SK-N-MC (cell line): ENCODE measurements around the gene WARS2.
A peak's percentile ranks its signal among the peaks of the same experiment; 100 is the strongest.

ENCODE experiments used
- DNase-seq: peaks from one replicate; pipeline ENCODE4 v3.0.0-alpha.2; 2011; ENCODE audit warnings: low read depth, low spot score
- H3K27ac ChIP-seq: fragments of 200-600 bp; sonication (generic); 2 replicates; pipeline ENCODE4 v1.5.1; 2016; ENCODE audit warnings: mixed run types
- H3K36me3 ChIP-seq: fragments of 200-600 bp; sonication (generic); 2 replicates; pipeline ENCODE4 v1.6.1; 2017; ENCODE audit warnings: antibody characterized with exemption, low read length, mixed read lengths; ENCODE audit not compliant: insufficient read depth
- H3K4me3 ChIP-seq: fragments of 200-600 bp; sonication (generic); 2 replicates; pipeline ENCODE4 v1.5.1; 2016
- H3K9ac ChIP-seq: fragments of 200-600 bp; sonication (generic); 2 replicates; pipeline ENCODE4 v1.8.0; 2017; ENCODE audit warnings: mixed run types, mixed read lengths; ENCODE audit not compliant: insufficient read length
- H3K9me3 ChIP-seq: fragments of 200-600 bp; sonication (generic); 2 replicates; pipeline ENCODE4 v1.6.1; 2017; ENCODE audit warnings: low read depth, mild to moderate bottlenecking, antibody characterized with exemption, low read length, moderate library complexity, mixed read lengths
- EZH2 ChIP-seq: fragments of 200-600 bp; sonication (generic); IDR thresholded peaks from one replicate; pipeline ENCODE4 v1.6.1; 2017; ENCODE audit warnings: antibody characterized with exemption
- FOXP2 ChIP-seq: optimal IDR thresholded peaks from 2 replicates; pipeline ENCODE3; 2011; ENCODE audit warnings: mild to moderate bottlenecking, moderate library complexity; ENCODE audit not compliant: insufficient read depth; ENCODE audit errors: extremely low read length, control extremely low read depth
- POLR2AphosphoS5 ChIP-seq: IDR thresholded peaks from 2 replicates; pipeline ENCODE4 v1.6.1; 2012; ENCODE audit warnings: mild to moderate bottlenecking, low read depth, low read length, borderline replicate concordance

The WARS2 gene

DNA sequence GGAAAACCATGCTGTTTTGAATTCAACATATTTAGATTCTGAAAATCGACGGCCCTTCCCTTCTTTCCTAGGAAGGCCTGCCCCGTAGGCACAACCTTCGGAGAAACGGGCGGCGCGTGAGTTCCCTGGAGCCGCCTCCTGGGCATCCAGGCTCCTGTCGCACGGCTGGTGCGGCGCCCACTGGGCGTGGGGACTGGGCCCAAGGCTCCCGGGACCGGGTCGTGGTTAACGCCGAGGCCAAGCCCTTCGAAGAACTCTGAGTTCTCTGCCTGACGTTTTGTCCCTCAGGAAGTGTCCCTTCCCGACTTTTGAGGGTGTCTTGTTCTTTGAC lies 133.1 kb downstream of the WARS2 start:
- Histone ChIP-seq H3K27ac (no peak overlapping the region), H3K9ac (no peak overlapping the region), H3K36me3 (no peaks in the 10 kb centered on the region), H3K9me3 (no peaks in the 10 kb centered on the region), H3K4me3 (no peak overlapping the region)
- no peak for DNase-seq
- TF ChIP-seq EZH2 (no peak), FOXP2 (no peak), POLR2AphosphoS5 (no peak)

DNA sequence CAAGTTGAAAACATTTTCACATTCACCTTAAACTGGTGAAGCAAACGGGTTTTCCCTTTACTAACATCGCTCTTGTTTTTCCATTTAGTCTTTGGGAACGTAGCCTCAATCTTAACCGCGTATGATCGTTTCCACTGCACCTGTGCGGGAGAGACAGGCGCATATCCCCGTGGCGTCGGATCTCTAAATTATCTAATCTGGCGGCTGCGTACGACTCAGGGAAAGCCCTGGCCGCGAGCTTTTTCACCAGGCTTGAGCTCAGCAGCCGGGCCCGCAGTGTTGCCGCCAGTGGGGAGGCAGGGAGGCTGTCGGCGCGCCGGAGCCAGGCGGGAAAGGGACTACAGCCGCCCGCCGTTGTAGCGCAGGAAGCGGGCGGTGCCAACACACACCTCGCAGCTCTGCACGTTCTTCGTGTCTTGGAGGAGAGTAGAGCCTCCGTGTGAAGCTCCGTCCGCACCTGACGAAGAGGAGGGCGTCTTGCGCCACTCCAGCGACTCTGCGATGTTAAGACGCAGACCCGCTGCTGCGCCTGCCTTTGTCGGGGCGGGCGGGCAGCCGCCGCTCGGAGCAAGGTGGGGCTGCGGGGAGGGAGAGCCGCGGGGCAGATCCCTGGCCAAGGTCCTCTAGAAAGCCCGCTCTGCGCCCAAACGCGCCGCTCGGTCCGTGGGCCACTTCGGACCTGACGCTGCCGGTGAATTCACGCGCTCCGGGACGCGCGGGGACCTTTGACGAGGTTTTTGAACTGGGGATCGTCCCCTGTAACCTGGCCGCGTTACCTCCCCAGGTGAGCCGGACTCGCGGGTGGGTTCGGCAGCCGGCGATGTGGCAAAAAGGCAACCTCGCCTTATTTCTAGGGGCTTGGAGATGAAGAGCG lies 133.8 kb downstream of the WARS2 start:
- H3K4me3 ChIP-seq: peak overlapping the region; percentile 56; the same call in 1 of the 2 replicates
- TF ChIP-seq FOXP2 (no peak), POLR2AphosphoS5 (no peak), EZH2 (peak; percentile 94)
- DNase-seq: no peak
- H3K27ac ChIP-seq: no peak overlapping the region
- H3K9me3 ChIP-seq: no peaks in the 10 kb centered on the region
- no peak overlapping the region for H3K9ac ChIP-seq
- no peaks in the 10 kb centered on the region for H3K36me3 ChIP-seq

DNA sequence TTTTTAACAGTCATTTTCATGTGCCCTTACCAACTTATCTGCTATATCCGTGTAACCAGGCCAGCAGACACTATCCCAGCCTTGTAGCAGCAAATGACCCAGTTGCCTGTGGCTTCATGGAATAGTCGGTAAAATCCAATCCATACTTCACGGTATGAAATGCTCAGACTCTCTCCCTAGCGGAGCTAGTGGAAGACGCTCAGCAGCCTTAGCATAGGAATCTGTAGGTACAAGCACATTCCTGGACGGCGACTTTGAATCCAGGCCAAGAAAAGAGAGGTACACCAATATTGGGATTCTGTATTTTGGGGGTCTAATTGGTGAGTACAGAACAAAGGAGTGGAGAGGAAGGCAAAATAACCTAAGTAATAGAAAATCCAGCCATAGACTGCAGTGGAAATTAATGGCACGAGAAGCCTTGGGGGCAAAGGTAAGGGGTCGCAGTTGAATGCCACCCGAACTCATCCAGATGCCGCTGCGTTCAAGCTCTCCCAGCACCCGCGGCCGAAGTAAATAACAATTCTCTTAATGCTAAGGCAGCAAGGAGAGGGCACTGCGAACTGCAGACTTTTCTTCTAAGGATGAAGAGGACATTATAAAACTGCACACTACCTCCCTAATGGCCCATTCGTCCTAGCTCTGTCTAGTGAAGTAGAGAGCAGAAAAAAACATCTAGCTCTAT lies 134.6 kb downstream of the WARS2 start:
- no peaks in the 10 kb centered on the region for H3K36me3 ChIP-seq
- no peak overlapping the region for H3K27ac ChIP-seq
- H3K9me3 ChIP-seq: no peaks in the 10 kb centered on the region
- no peak overlapping the region for H3K9ac ChIP-seq
- no peak for TF ChIP-seq EZH2
- TF ChIP-seq FOXP2: no peak
- TF ChIP-seq POLR2AphosphoS5: no peak
- H3K4me3 ChIP-seq: no peak overlapping the region
- no peak for DNase-seq

DNA sequence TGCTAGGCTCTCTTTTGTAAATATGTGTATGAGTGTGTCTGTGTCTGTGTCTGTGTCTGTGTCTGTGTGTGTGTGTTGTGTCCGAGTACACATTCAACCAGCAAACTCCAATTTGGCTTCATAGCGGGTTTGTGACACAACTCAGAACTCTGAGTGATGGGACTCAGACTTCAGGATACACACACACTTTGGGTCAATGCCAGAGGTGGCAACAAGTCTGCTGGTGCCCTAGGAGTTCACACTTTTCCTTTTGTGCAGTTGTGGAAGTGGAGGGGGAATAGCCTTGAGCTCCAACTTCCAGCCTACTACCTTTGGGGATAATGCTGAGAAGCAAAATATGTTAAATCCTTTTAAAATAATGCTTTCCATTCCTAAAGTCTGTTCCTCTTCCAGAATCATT lies 135.7 kb downstream of the WARS2 start:
- no peak for DNase-seq
- no peaks in the 10 kb centered on the region for H3K36me3 ChIP-seq
- H3K9ac ChIP-seq: no peak overlapping the region
- no peak for TF ChIP-seq EZH2
- TF ChIP-seq POLR2AphosphoS5: no peak
- no peak for TF ChIP-seq FOXP2
- no peak overlapping the region for H3K4me3 ChIP-seq
- no peaks in the 10 kb centered on the region for H3K9me3 ChIP-seq
- no peak overlapping the region for H3K27ac ChIP-seq

DNA sequence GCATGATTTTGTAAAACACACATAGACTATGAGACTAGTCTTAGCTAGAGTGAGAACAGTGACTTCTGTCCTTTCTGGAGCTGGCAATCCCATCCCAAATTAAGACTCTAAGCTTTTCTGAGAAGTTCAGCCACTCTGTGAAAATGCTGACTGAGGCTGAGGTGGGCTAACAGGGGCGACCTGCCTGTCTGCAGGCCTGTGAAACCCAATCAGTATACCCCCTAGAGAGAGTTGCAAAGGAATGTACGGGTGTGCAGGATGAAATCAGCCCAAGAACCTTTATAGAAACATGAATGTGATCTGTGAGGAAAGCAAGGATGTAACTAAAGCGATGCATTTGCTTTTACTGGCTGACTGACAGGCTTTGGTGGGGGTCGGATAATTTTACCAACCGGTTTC lies 136.3 kb downstream of the WARS2 start:
- no peaks in the 10 kb centered on the region for H3K36me3 ChIP-seq
- H3K27ac ChIP-seq: no peak overlapping the region
- no peak overlapping the region for H3K9ac ChIP-seq
- H3K9me3 ChIP-seq: no peaks in the 10 kb centered on the region
- no peak for DNase-seq
- no peak for TF ChIP-seq EZH2
- TF ChIP-seq POLR2AphosphoS5: no peak
- TF ChIP-seq FOXP2: no peak
- H3K4me3 ChIP-seq: no peak overlapping the region

DNA sequence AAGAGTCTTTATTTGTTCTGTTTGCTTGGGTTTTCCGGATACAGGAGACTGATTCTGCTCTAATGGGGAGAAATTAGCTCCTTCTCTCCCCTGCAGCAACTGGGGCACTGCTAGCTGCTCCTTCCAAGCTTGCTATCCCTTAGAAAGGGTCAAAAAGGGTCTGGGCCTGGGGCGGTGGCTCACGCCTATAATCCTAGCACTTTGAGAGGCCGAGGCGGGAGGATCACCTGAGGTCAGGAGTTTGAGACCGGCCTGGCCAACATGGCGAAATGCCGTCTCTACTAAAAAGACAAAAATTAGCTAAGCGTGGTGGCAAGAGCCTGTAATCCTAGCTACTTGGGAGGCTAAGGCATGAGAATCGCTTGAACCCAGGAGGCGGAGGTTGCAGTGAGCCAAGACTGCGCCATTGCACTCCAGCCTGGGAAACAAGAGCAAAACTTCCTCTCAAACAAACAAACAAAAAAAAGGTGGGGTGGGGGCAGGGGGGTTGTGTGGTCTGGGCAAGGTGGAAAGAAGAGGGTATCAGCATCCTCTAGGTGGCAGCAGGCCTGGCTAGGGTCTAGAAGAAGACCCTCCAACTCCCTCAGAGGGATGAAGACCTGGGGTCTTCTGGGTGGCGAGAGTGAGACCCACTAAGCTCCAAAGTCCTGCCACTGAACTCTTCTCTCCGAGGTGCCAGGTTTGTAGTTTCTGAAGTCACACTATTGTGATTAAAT lies 136.9 kb downstream of the WARS2 start:
- no peaks in the 10 kb centered on the region for H3K9me3 ChIP-seq
- H3K36me3 ChIP-seq: no peaks in the 10 kb centered on the region
- TF ChIP-seq POLR2AphosphoS5 (no peak), FOXP2 (no peak), EZH2 (no peak)
- H3K4me3 ChIP-seq: no peak overlapping the region
- no peak for DNase-seq
- no peak overlapping the region for H3K27ac ChIP-seq
- no peak overlapping the region for H3K9ac ChIP-seq

DNA sequence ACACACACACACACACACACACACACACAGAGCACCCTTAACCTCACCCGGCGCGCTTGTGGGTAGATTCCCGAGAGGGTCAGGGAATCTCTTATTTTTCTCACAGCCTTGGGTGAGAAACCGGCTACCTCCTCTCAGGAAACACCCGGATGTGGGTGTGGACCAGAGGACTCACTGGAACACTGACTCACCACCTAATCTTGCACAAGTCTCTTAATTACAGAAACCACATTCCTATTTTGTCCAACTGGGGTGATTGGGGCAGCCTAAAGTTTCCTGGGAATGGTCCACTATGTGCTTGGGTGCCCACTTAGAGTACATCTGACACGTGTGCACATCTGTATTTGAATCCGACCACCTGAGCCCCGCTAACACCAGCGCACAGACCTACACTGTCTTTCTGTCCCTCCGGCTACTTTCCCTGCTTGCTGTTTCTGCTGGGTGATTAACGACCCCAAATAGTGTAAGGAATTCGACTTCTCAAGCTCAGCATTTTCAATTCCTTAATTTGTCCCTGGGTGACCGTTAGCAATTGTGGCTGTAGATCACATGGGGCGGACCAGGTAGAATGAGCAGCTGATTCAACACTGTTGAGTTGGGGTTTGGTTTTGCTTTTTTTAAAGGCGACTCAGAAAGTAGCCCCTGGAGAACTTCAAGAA lies 138.3 kb downstream of the WARS2 start:
- Histone ChIP-seq H3K9ac (no peak overlapping the region), H3K27ac (no peak overlapping the region), H3K36me3 (no peaks in the 10 kb centered on the region), H3K9me3 (no peaks in the 10 kb centered on the region), H3K4me3 (no peak overlapping the region)
- TF ChIP-seq POLR2AphosphoS5 (no peak), FOXP2 (no peak), EZH2 (no peak)
- no peak for DNase-seq
